ACC112 (cell line): ENCODE results near the gene GABRB2.

Experiments
- H2AFZ ChIP-seq: fragments of 200-600 bp; sonication (generic); one replicate; pipeline ENCODE4 v1.6.0; 2017; ENCODE audit warnings: antibody characterized with exemption, low read length; ENCODE audit not compliant: unreplicated experiment
- H3K27ac ChIP-seq: fragments of 200-600 bp; sonication (generic); 2 replicates; pipeline ENCODE4 v1.5.1; 2014; ENCODE audit warnings: low read depth, mild to moderate bottlenecking, antibody characterized with exemption, low read length, moderate library complexity
- H3K27me3 ChIP-seq: fragments of 200-600 bp; sonication (generic); 2 replicates; pipeline ENCODE4 v1.6.1; 2014; ENCODE audit warnings: mild to moderate bottlenecking, antibody characterized with exemption, low read length, moderate library complexity, mixed read lengths; ENCODE audit not compliant: insufficient read depth
- H3K36me3 ChIP-seq: fragments of 200-600 bp; sonication (generic); 2 replicates; pipeline ENCODE4 v1.6.1; 2016; ENCODE audit warnings: mild to moderate bottlenecking, antibody characterized with exemption, low read length, moderate library complexity, mixed read lengths; ENCODE audit not compliant: insufficient read depth
- H3K4me1 ChIP-seq: fragments of 200-600 bp; sonication (generic); one replicate; pipeline ENCODE4 v1.6.1; 2016; ENCODE audit warnings: low read length, mixed read lengths; ENCODE audit not compliant: insufficient read depth, unreplicated experiment, control insufficient read depth
- H3K4me3 ChIP-seq: fragments of 200-600 bp; sonication (generic); 2 replicates; pipeline ENCODE4 v1.5.1; 2014; ENCODE audit warnings: mild to moderate bottlenecking, low read depth, low read length
- H3K79me2 ChIP-seq: fragments of 200-600 bp; sonication (generic); one replicate; pipeline ENCODE4 v1.6.0; 2016; ENCODE audit warnings: low read length; ENCODE audit not compliant: control insufficient read depth, unreplicated experiment, insufficient read depth

GABRB2 gene

GRCh38 chr5:161283296-161283695, 263.2 kb downstream of the GABRB2 start:
- H3K4me1 ChIP-seq: no peaks in the 10 kb centered on the region
- no peak overlapping the region for H3K4me3 ChIP-seq
- no peaks in the 10 kb centered on the region for H3K27me3 ChIP-seq
- H3K79me2 ChIP-seq: no peaks in the 10 kb centered on the region
- H2AFZ ChIP-seq: no peak overlapping the region
- no peaks in the 10 kb centered on the region for H3K36me3 ChIP-seq
- no peak overlapping the region for H3K27ac ChIP-seq

- H3K27me3 ChIP-seq: no peaks in the 10 kb centered on the region
- no peaks in the 10 kb centered on the region for H3K36me3 ChIP-seq
- H2AFZ ChIP-seq: no peak overlapping the region
- no peaks in the 10 kb centered on the region for H3K4me1 ChIP-seq
- no peak overlapping the region for H3K27ac ChIP-seq
- H3K79me2 ChIP-seq: no peaks in the 10 kb centered on the region
- H3K4me3 ChIP-seq: no peak overlapping the region
Observed at GRCh38 chr5:161278739-161279660, 267.5 kb downstream of the GABRB2 start.

- Histone ChIP-seq H3K27ac (no peak overlapping the region), H2AFZ (no peak overlapping the region), H3K36me3 (no peaks in the 10 kb centered on the region), H3K79me2 (no peaks in the 10 kb centered on the region), H3K27me3 (no peaks in the 10 kb centered on the region), H3K4me1 (no peaks in the 10 kb centered on the region), H3K4me3 (no peak overlapping the region)
Observed at GRCh38 chr5:161277011-161277410, 269.5 kb downstream of the GABRB2 start.

GRCh38 chr5:161274951-161275350, 271.6 kb downstream of the GABRB2 start:
- Histone ChIP-seq H3K79me2 (no peaks in the 10 kb centered on the region), H2AFZ (no peak overlapping the region), H3K4me3 (no peak overlapping the region), H3K27me3 (no peaks in the 10 kb centered on the region), H3K4me1 (no peaks in the 10 kb centered on the region), H3K27ac (no peak overlapping the region), H3K36me3 (no peaks in the 10 kb centered on the region)

GRCh38 chr5:161273410-161273809, 273.1 kb downstream of the GABRB2 start:
- H2AFZ ChIP-seq: no peak overlapping the region
- no peaks in the 10 kb centered on the region for H3K4me1 ChIP-seq
- H3K79me2 ChIP-seq: no peaks in the 10 kb centered on the region

GRCh38 chr5:161271816-161272215, 274.7 kb downstream of the GABRB2 start:
- H2AFZ ChIP-seq: no peak overlapping the region
- H3K4me1 ChIP-seq: no peaks in the 10 kb centered on the region
- H3K27ac ChIP-seq: no peak overlapping the region
- H3K27me3 ChIP-seq: no peaks in the 10 kb centered on the region
- no peak overlapping the region for H3K4me3 ChIP-seq
- no peaks in the 10 kb centered on the region for H3K36me3 ChIP-seq
- H3K79me2 ChIP-seq: no peaks in the 10 kb centered on the region

More at GRCh38 chr5:161273410-161273809, 273.1 kb downstream of the GABRB2 start:
- H3K36me3 ChIP-seq: no peaks in the 10 kb centered on the region
- H3K27ac ChIP-seq: no peak overlapping the region
- no peak overlapping the region for H3K4me3 ChIP-seq
- H3K27me3 ChIP-seq: no peaks in the 10 kb centered on the region

- no peaks in the 10 kb centered on the region for H3K79me2 ChIP-seq
- H3K27ac ChIP-seq: no peak overlapping the region
- H2AFZ ChIP-seq: no peak overlapping the region
- no peaks in the 10 kb centered on the region for H3K4me1 ChIP-seq
- no peaks in the 10 kb centered on the region for H3K36me3 ChIP-seq
- no peaks in the 10 kb centered on the region for H3K27me3 ChIP-seq
- no peak overlapping the region for H3K4me3 ChIP-seq
Observed at GRCh38 chr5:161269125-161269524, 277.4 kb downstream of the GABRB2 start.

- Histone ChIP-seq H3K79me2 (no peaks in the 10 kb centered on the region), H2AFZ (no peak overlapping the region), H3K4me3 (no peak overlapping the region), H3K27ac (no peak overlapping the region), H3K36me3 (no peaks in the 10 kb centered on the region), H3K4me1 (no peaks in the 10 kb centered on the region), H3K27me3 (no peaks in the 10 kb centered on the region)
Observed at GRCh38 chr5:161266954-161267353, 279.6 kb downstream of the GABRB2 start.

GRCh38 chr5:161265006-161265405, 281.5 kb downstream of the GABRB2 start:
- Histone ChIP-seq H3K4me1 (no peaks in the 10 kb centered on the region), H3K79me2 (no peaks in the 10 kb centered on the region), H3K4me3 (no peak overlapping the region), H3K27me3 (no peaks in the 10 kb centered on the region), H2AFZ (no peak overlapping the region), H3K36me3 (no peaks in the 10 kb centered on the region), H3K27ac (no peak overlapping the region)

- Histone ChIP-seq H3K4me3 (no peak overlapping the region), H3K27ac (no peak overlapping the region), H2AFZ (no peak overlapping the region), H3K27me3 (no peaks in the 10 kb centered on the region), H3K79me2 (no peaks in the 10 kb centered on the region), H3K36me3 (no peaks in the 10 kb centered on the region), H3K4me1 (no peaks in the 10 kb centered on the region)
Observed at GRCh38 chr5:161263191-161263590, 283.3 kb downstream of the GABRB2 start.

- no peak overlapping the region for H2AFZ ChIP-seq
- H3K79me2 ChIP-seq: no peaks in the 10 kb centered on the region
- no peak overlapping the region for H3K27ac ChIP-seq
- H3K36me3 ChIP-seq: no peaks in the 10 kb centered on the region
- no peaks in the 10 kb centered on the region for H3K4me1 ChIP-seq
- H3K4me3 ChIP-seq: no peak overlapping the region
- no peaks in the 10 kb centered on the region for H3K27me3 ChIP-seq
Observed at GRCh38 chr5:161261668-161262323, 284.7 kb downstream of the GABRB2 start.
